AG04450 (cell line): ENCODE results near the gene SORT1. TPM values are rescaled to one million over a fixed set of nuclear protein-coding genes. Genes with fewer than 3 reads are reported as not detected.
A peak's percentile ranks its signal among the peaks of the same experiment; 100 is the strongest.

Experiments
- CTCF ChIA-PET: fragments of 300-600, 350-600 bp; formaldehyde crosslinking; extraction: SDS; loops from one replicate; lab custom pipeline; 2022; ENCODE audit warnings: antibody characterized with exemption, inconsistent platforms; lab: Charles Lee
- POLR2A ChIA-PET: fragments of 350-600 bp; formaldehyde crosslinking; extraction: SDS; loops from one replicate; lab custom pipeline; 2021; ENCODE audit warnings: antibody characterized with exemption, inconsistent platforms; lab: Yijun Ruan, JAX
- DNase-seq: peaks from one replicate; pipeline ENCODE4 v3.0.0-alpha.2; 2011; ENCODE audit warnings: low read depth, low spot score
- H3K27ac ChIP-seq: one replicate; pipeline ENCODE4 v1.5.1; 2012; ENCODE audit warnings: low read depth, low read length, control low read depth
- H3K27me3 ChIP-seq: one replicate; pipeline ENCODE4 v1.6.0; 2012; ENCODE audit warnings: low read length; ENCODE audit not compliant: control insufficient read depth, insufficient read depth
- H3K4me3 ChIP-seq: 2 replicates; pipeline ENCODE4 v1.5.1; 2011; ENCODE audit warnings: mild to moderate bottlenecking, low read depth, low read length, control low read depth
- H3K9me3 ChIP-seq: 2 replicates; pipeline ENCODE4 v1.5.1; 2012; ENCODE audit warnings: low read length; ENCODE audit not compliant: control insufficient read depth, insufficient read depth
- polyA plus RNA-seq: library from polyadenylated mRNA; depleted of rRNA; stranded (reverse); fragments of >200 nt; gene quantifications from 2 replicates; pipeline ENCODE4 v1.2.3, GENCODE V29; 2011
- TF ChIP-seq, protein P1 (sequence below): IDR thresholded peaks from 2 replicates; pipeline ENCODE4 v1.5.1; 2011; ENCODE audit warnings: low read depth, low read length, control low read depth, inconsistent platforms

Gene SORT1
- polyA plus RNA-seq, 1 experiment = 42.8 TPM

- Histone ChIP-seq H3K9me3 (no peaks in the 10 kb centered on the region; the same call in 1 of the 2 replicates), H3K4me3 (peak within 1 kb of the TSS; percentile 95), H3K27me3 (no peaks in the 10 kb centered on the region), H3K27ac (peak within 1 kb of the TSS; percentile 89)
- peak; percentile 98 for DNase-seq
- ChIA-PET POLR2A (interaction anchor here (0.7 to 2.0 kb wide), 4 partner anchors 13 to 327 kb away, joined by 3 to 12 read pairs (median 5); partner anchors contain the start of gene ATXN7L2), CTCF (interaction anchor here (1.2 to 4.1 kb wide), 4 partner anchors 64 to 225 kb away, joined by 3 to 32 read pairs (median 5); no protein-coding TSS in a partner anchor)
- TF ChIP-seq, protein P1, sequence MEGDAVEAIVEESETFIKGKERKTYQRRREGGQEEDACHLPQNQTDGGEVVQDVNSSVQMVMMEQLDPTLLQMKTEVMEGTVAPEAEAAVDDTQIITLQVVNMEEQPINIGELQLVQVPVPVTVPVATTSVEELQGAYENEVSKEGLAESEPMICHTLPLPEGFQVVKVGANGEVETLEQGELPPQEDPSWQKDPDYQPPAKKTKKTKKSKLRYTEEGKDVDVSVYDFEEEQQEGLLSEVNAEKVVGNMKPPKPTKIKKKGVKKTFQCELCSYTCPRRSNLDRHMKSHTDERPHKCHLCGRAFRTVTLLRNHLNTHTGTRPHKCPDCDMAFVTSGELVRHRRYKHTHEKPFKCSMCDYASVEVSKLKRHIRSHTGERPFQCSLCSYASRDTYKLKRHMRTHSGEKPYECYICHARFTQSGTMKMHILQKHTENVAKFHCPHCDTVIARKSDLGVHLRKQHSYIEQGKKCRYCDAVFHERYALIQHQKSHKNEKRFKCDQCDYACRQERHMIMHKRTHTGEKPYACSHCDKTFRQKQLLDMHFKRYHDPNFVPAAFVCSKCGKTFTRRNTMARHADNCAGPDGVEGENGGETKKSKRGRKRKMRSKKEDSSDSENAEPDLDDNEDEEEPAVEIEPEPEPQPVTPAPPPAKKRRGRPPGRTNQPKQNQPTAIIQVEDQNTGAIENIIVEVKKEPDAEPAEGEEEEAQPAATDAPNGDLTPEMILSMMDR = no peak
Measured at GRCh38 chr1:109426281-109427170, 28.8 kb upstream of the SORT1 start, which contains the start of gene PSMA5. Gene PSMA5, minus strand, starts transcription at chr1:109426448. Its CDS starts 118 bp downstream, at chr1:109426330.

DNA sequence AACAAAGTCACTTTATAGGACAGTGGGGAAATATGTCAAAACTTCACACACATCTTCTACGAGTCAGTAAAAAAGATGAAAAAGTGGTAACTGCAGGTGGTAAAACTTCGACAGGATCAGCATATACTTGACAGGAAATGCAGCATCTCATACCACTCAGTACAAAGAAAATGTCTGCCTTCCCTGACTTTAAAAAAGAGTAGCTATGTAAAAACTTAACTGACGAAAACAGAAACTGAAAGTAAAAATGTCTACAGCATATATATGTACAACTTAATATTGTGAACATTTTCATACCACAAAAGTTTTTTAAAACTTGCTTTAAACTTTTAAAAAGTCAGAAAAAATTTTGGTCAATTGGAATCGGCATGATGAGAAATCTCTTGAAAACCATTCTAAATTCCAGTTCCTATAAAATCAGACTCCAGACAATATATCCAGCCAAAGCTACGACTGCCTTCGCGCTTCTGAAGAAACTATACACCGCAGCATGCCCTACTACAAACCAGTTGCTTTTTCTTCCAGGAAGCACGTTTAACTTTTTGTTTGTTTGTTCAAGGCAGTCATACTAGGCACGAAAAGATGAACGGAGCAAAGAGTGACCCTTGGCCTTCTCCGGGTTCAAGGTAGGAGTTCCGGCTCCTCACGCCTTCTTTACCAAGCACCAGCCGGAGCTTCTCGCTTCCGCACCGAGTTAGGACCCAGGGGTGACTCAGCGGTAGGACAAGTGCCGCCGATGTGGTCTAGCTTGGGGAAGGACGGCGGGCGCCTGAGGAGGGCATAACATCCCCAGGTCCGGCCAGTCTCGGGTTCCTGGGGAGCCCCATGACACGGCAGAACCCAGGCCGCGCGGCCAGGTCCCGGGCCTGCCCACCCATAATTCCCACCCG lies 27.9 kb upstream of the SORT1 start:
- Histone ChIP-seq H3K27me3 (no peaks in the 10 kb centered on the region), H3K4me3 (peak overlapping the region; percentile 95), H3K27ac (peak overlapping the region; percentile 89), H3K9me3 (no peaks in the 10 kb centered on the region; the same call in 1 of the 2 replicates)
- DNase-seq = no peak
- POLR2A ChIA-PET = interaction anchor here (1.1 to 2.0 kb wide), 5 partner anchors 13 to 186 kb away, joined by 3 to 12 read pairs (median 3); partner anchors contain the start of genes ATXN7L2 and PSRC1
- CTCF ChIA-PET = interaction anchor here (1.0 to 4.1 kb wide), 8 partner anchors 13 to 313 kb away, joined by 3 to 32 read pairs (median 4); partner anchors contain the start of gene CYB561D1
- TF ChIP-seq, protein P1 = no peak

DNA sequence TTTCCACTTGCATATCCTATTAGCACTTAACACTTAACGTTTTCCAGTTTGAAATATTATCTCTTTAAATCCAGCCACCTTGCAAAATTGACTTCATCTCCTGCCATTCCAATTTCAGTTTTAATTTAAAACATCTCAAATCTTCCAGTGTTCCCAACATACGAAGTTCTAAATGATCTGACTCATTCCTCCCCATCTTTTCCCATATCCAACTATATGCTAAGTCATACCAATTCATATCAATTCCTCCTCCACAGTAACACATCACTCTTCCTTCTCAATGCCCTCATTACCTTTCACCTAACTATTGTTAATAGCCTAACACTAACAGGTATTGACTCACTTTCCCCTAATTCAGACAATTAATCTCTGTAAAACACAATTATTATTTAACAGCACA lies 25.8 kb upstream of the SORT1 start:
- TF ChIP-seq, protein P1 = no peak
- POLR2A ChIA-PET = no interaction called here
- Histone ChIP-seq H3K4me3 (no peak overlapping the region), H3K27me3 (no peaks in the 10 kb centered on the region), H3K9me3 (no peaks in the 10 kb centered on the region; the same call in 1 of the 2 replicates), H3K27ac (no peak overlapping the region)
- CTCF ChIA-PET = no interaction called here
- DNase-seq = no peak

- no peak overlapping the region for H3K4me3 ChIP-seq
- POLR2A ChIA-PET = no interaction called here
- CTCF ChIA-PET = interaction anchor here (0.7 to 2.3 kb wide), 3 partner anchors 13 to 120 kb away, joined by 3 to 12 read pairs (median 12); no protein-coding TSS in a partner anchor
- TF ChIP-seq, protein P1 = no peak
- H3K27ac ChIP-seq = no peak overlapping the region
- no peaks in the 10 kb centered on the region for H3K27me3 ChIP-seq
- no peaks in the 10 kb centered on the region for H3K9me3 ChIP-seq
- DNase-seq = no peak
Measured at GRCh38 chr1:109412551-109412950, 14.8 kb upstream of the SORT1 start.
